HG02981 (cell line): Measurements from ENCODE around the gene ZNF619.

Source experiments
- ATAC-seq: cut with Tn5 transposase; IDR thresholded peaks from one replicate; pipeline ENCODE4 v1.9.1; 2021; ENCODE audit warnings: mild to moderate bottlenecking, moderate library complexity; ENCODE audit not compliant: unreplicated experiment

Gene ZNF619

DNA sequence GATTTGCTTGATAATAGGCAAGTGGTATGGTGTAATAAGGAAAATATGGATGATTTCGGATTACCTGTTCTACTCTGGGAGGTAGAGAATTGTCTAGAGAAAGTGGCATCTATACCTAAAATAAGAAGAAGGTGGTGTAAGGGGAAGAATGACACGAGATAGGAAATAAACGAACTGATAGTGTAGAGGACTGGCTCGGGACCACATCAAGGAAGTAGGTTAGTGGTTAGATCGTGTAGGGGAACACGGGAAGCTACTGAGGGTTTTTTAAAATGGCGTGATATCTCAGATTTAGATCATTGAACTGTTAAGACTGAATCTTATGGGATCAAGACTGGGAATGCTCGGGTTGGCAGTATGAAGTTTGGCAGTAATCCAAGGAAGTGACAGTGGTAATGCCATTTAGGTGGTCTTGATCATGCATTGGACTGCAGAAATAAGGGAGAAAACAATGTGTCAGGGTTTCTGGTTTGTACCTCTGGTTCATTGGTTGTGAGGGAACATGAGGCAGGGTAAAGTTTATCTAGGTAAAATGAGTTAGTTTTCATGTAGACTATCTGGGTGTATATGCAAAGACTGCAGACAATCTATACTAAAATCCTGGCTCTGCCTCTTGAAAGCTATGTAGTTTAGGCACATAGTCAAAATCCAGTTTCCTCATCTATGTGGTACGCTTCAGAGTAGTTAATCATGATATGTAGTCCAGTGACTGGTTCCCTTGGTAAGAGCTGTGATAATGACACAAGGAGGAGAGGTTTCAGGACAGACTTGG is 12.4 kb upstream of the ZNF619 start:
- no peak for ATAC-seq

- no peak for ATAC-seq
Measured at GRCh38 chr3:40465111-40465407, 11.9 kb upstream of the ZNF619 start.

DNA sequence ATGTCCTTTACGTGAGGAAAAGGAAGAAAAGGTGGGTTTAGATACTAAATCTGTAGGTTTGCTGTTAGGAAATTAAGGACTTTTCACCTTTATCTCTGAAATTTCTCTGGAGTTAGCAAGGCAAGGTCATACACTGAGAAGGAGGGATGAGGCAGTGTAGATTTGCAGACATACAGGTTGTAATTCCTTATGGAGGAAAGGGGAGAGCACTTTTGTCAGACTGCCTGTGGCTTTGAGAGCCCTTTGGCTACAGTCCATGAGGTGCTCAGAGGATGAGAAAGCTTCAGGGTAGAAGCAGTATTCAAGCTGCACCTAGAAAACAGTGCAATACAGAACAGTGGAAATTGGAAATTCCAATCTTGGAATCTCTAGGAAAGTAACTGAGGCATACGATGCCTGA is 11.5 kb upstream of the ZNF619 start:
- no peak for ATAC-seq

- no peak for ATAC-seq
Measured at GRCh38 chr3:40468018-40468417, 8.9 kb upstream of the ZNF619 start.

- no peak for ATAC-seq
Measured at GRCh38 chr3:40470701-40471100, 6.2 kb upstream of the ZNF619 start.

- ATAC-seq = no peak
Measured at GRCh38 chr3:40477666-40478065, 744 bp downstream of the ZNF619 start.

- ATAC-seq = no peak
Measured at GRCh38 chr3:40487172-40487571, 10.2 kb downstream of the ZNF619 start.

- ATAC-seq = no peak
Measured at GRCh38 chr3:40490916-40491315, 14.0 kb downstream of the ZNF619 start.

- no peak for ATAC-seq
Measured at GRCh38 chr3:40494698-40495097, 17.8 kb downstream of the ZNF619 start.

GRCh38 chr3:40497288-40497687 is 20.4 kb downstream of the ZNF619 start:
- no peak for ATAC-seq

DNA sequence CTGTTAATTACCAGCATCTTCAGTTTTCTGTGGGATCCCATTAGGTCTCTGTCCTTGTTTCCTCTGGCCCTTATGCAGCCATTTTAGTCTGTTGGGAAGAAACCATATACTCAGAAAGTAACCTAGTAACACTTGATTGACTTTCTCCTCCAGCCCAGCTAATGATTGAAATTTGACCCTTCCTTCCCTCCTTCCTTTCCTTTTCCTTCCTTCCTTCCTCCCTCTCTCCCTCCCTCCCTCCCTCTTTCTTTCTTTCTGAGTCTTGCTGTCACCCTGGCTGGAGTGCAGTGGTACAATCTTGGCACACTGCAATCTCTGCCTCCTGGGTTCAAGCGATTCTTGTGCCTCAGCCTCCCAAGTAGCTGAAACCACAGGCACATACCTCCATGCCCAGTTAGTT is 23.0 kb downstream of the ZNF619 start:
- no peak for ATAC-seq

- ATAC-seq = no peak
Measured at GRCh38 chr3:40502034-40502433, 25.1 kb downstream of the ZNF619 start.

DNA sequence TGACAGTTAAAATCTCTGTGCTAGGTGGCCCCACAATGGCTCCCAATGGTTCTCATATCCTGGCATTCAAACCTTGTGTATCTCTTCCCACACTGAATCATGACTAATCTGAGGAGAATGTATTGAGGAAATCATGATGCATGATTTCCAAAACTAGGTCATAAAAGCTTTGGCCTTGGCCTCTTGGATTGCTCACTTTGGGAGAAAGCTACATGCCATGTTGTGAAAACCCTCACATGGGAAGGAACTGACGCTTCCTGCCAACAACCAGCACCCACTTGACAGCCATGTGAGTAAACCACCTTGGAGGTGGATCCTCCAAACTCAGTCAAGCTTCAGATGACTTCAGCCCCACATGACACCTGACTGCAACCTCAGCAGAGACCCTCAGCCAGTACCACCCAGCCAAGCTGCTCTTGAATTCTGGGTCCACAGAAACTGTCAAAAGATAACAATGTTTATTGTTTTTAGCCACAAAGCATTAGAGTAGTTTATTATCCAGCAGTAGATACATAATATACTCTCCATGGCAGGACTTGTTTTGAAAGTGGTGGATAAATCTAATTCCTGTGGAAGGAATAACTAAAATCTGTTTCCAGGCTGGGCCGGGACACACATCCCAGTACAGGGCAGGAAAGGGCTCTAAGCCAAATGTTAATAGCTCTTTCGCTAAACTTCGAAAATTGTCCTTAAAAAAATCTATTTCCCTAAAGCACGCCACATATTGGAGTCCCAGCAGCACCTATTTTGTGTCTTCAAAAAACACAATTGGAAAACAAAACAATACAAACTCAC is 27.9 kb downstream of the ZNF619 start:
- ATAC-seq = no peak

GRCh38 chr3:40505599-40506462 is 28.9 kb downstream of the ZNF619 start, which contains the start of gene ZNF620:
TSS of gene ZNF620 (plus strand) at chr3:40506039. CDS start at chr3:40506353, 314 bp downstream.
- peak; percentile 78 for ATAC-seq

DNA sequence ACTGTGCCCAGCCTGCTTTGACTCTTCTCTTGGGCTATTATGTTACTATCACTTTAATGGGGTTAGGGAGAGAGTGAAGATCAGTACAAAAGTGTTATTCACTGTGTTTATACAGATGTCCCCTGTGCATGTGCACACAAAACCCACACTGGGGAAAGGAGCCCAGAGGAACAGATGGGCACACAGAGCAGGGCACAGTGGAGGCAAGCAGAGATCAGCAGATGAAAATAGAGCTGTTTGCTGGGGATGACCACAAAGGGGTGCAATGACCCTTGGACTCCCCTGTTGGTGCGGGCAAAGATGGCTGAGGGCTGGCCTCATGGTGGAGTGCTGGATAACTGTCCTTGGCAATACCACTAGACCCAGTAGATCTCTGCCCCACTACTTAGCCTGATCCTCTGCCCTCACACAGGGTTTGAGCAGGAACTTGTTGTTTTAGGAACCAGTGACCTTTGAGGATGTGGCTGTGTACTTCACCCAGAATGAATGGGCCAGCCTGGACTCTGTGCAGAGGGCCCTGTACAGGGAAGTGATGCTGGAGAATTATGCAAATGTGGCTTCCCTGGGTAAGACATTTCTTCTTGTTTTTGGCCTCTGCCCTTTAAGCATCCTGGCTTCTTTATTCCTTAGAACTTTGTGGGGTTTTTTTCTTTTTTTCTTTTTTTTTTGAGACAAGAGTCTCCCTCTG is 34.3 kb downstream of the ZNF619 start:
- ATAC-seq = no peak

GRCh38 chr3:40516201-40516600 is 39.3 kb downstream of the ZNF619 start:
- no peak for ATAC-seq

DNA sequence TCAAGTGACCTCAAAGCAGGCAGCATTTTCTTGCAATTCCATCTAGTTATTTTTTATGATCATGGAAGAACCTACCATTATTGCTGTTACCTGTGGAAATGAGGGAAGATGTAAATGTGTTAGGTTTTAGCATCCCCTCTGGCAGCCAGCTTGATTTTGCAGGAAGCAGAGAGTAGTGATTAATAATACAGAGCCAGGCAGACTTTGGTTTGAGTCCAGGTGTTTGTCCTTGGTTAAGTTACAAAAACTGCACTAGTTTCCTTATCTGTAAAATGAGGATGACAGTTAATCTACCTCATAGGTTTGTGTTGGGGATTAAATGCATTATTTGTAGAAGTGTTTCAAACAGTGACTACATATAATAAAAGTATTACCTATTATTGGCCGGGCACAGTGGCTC is 41.1 kb downstream of the ZNF619 start:
- ATAC-seq = no peak

DNA sequence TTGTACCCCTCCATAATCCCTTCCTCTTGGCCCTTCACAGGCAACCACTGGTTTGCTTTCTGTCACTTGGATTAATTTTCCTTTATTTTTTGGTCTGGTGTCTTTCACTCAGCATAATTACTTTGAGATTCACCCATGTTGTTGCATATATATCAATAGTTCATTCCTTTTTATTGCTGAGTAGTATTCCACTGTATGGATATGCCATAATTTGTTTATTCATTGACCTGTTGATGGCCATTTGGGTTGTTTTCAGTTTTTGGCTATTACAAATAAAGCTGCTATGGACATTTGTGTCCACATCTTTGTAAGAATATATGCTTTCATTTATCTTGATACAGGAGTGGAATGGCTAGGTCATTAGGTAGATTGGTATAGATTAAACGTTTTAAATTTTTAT is 41.9 kb downstream of the ZNF619 start:
- no peak for ATAC-seq

GRCh38 chr3:40521254-40521653 is 44.3 kb downstream of the ZNF619 start:
- ATAC-seq = no peak

GRCh38 chr3:40523781-40524180 is 46.9 kb downstream of the ZNF619 start:
- ATAC-seq = no peak

GRCh38 chr3:40524222-40524567 is 47.3 kb downstream of the ZNF619 start:
- peak; percentile 30 for ATAC-seq
